Skin of body (tissue), 2 donors: ENCODE measurements around the gene FOXL3. TPM values are rescaled to one million over a fixed set of nuclear protein-coding genes. Genes with fewer than 3 reads are reported as not detected.
"Not testable (repeated sequence)": the region's sequence is repeated elsewhere in the genome, so short reads cannot be mapped to it uniquely, and the experiment has no call there.

Experiments used
- DNase-seq: peaks from one replicate; lab custom pipeline; 2025; lab: John Stamatoyannopoulos, UW
- total RNA-seq: library from RNA; depleted of rRNA; stranded (reverse); fragments of >200 nt; gene quantifications from one replicate; pipeline ENCODE4 v1.2.3, GENCODE V29; 2014

FOXL3 gene
- total RNA-seq, 1 donor from 2014 or later = not detected

- DNase-seq = no peak
These were observed 45.6 kb downstream of the FOXL3 start for GRCh38 chr7:335358-336148.

- not testable (repeated sequence) for DNase-seq
These were observed 46.2 kb downstream of the FOXL3 start for GRCh38 chr7:336149-336533.

GRCh38 chr7:336810-337566 lies 47.0 kb downstream of the FOXL3 start:
- no peak for DNase-seq

- no peak for DNase-seq
These were observed 47.6 kb downstream of the FOXL3 start for GRCh38 chr7:337567-337951.

GRCh38 chr7:338295-339061 lies 48.5 kb downstream of the FOXL3 start:
- DNase-seq = no peak

GRCh38 chr7:339062-339342 lies 49.0 kb downstream of the FOXL3 start:
- DNase-seq = no peak

- no peak for DNase-seq
These were observed 49.7 kb downstream of the FOXL3 start for GRCh38 chr7:339696-340095.

GRCh38 chr7:340200-340937 lies 50.4 kb downstream of the FOXL3 start:
- no peak for DNase-seq

Other genes with a start within 250 kb of the FOXL3 start
- gene FAM20C, start 97.6 kb upstream of the FOXL3 start, total RNA-seq = 11.8 TPM
- gene PDGFA, start 229.7 kb downstream of the FOXL3 start, total RNA-seq = 30.0 TPM